ENCODE results near the gene CHST15. TPM values are rescaled to one million over a fixed set of nuclear protein-coding genes. Genes with fewer than 3 reads are reported as not detected.

CHST15 gene
- total RNA-seq, 1 donor from 2014 or later, result 0.18 TPM

DNA sequence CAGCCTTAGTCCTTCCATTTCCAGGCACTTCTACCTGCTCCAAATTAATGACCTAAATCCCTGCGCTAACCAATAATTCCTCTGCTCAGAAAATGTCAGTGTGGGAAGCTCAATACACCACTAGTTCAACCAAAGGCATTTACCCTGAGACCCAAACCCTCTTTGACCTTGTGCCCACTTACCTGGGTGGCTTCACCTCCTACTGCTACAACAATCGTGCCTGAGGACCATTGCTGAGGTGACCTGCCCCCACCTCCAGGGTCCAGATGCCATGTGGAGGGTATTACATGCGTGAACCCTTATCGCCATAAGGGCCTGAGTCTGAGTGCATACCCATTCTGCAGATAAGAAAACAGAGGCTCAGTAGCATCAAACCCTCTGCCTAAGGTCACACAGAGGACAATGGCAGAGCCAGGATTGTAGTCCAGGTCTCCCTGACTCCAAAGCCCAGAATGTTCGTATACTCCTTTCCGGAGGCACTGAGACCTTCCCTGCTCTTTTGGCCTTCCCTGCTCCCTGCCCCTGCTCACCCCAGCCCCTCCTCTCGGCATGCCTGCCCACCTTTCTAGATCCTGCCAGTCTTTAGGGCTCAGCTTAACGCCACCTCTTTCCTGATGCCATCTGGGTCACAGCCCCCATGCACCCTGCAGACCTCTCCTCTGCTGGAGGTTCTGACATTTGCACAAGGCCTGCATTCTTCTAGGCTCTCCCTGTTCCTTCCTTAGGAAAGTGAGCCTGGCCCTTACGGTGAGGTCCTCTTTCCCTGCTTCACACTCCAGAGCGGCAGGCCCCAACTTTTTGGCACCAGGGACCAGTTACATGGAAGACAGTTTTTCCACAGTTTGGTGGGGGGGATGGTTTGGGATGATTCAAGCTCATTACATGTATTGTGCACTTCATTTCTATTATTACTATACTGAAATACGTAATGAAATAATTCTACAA, 94.9 kb downstream of the CHST15 start:
- H3K27me3 Mint-ChIP-seq (ENCODE audit: insufficient read depth), result peaks cover 19% of the 10 kb centered on the region
- no peaks in the 10 kb centered on the region for H3K9me3 Mint-ChIP-seq

GRCh38 chr10:123997486-123998196, 95.8 kb downstream of the CHST15 start:
- Mint-ChIP-seq H3K27me3 (ENCODE audit: insufficient read depth) (peaks cover 28% of the 10 kb centered on the region), H3K4me3 (no peak overlapping the region), H3K36me3 (ENCODE audit: low read depth) (no peaks in the 10 kb centered on the region), H3K27ac (no peak overlapping the region), H3K4me1 (ENCODE audit: low read depth) (peaks cover 12% of the 10 kb centered on the region), H3K9me3 (no peaks in the 10 kb centered on the region)
- intact Hi-C loops (cut with micrococcal nuclease), result loop anchor here (5.0 kb wide), 1 partner anchor 95 kb away; the partner anchor contains the start of gene CHST15
- no peak for DNase-seq (ENCODE audit: low spot score)

More for the DNA sequence above, 94.9 kb downstream of the CHST15 start:
- H3K4me3 Mint-ChIP-seq, result no peak overlapping the region
- H3K36me3 Mint-ChIP-seq (ENCODE audit: low read depth), result no peaks in the 10 kb centered on the region
- H3K27ac Mint-ChIP-seq, result no peak overlapping the region
- intact Hi-C loops (cut with micrococcal nuclease), result loop anchor here (5.0 kb wide), 1 partner anchor 94 kb away; the partner anchor contains the start of gene CHST15
- peaks cover 12% of the 10 kb centered on the region for H3K4me1 Mint-ChIP-seq (ENCODE audit: low read depth)
- DNase-seq (ENCODE audit: low spot score), result no peak

- H3K4me3 Mint-ChIP-seq, result no peak overlapping the region
- intact Hi-C loops (cut with micrococcal nuclease), result loop anchor here (5.0 kb wide), 1 partner anchor 95 kb away; the partner anchor contains the start of gene CHST15
- no peak for DNase-seq (ENCODE audit: low spot score)
- H3K36me3 Mint-ChIP-seq (ENCODE audit: low read depth), result no peaks in the 10 kb centered on the region
- H3K27ac Mint-ChIP-seq, result no peak overlapping the region
- peaks cover 12% of the 10 kb centered on the region for H3K4me1 Mint-ChIP-seq (ENCODE audit: low read depth)
- H3K9me3 Mint-ChIP-seq, result no peaks in the 10 kb centered on the region
- peaks cover 31% of the 10 kb centered on the region for H3K27me3 Mint-ChIP-seq (ENCODE audit: insufficient read depth)
Observed at GRCh38 chr10:123997013-123997412, 96.4 kb downstream of the CHST15 start.

- no peak overlapping the region for H3K27ac Mint-ChIP-seq
- intact Hi-C loops (cut with micrococcal nuclease), result loop anchor here (5.0 kb wide), 1 partner anchor 96 kb away; the partner anchor contains the start of gene CHST15
- no peak overlapping the region for H3K4me3 Mint-ChIP-seq
- no peaks in the 10 kb centered on the region for H3K36me3 Mint-ChIP-seq (ENCODE audit: low read depth)
- no peak for DNase-seq (ENCODE audit: low spot score)
- no peaks in the 10 kb centered on the region for H3K9me3 Mint-ChIP-seq
- peaks cover 33% of the 10 kb centered on the region for H3K27me3 Mint-ChIP-seq (ENCODE audit: insufficient read depth)
- H3K4me1 Mint-ChIP-seq (ENCODE audit: low read depth), result peaks cover 12% of the 10 kb centered on the region
Observed at GRCh38 chr10:123996302-123996701, 97.1 kb downstream of the CHST15 start.

DNA sequence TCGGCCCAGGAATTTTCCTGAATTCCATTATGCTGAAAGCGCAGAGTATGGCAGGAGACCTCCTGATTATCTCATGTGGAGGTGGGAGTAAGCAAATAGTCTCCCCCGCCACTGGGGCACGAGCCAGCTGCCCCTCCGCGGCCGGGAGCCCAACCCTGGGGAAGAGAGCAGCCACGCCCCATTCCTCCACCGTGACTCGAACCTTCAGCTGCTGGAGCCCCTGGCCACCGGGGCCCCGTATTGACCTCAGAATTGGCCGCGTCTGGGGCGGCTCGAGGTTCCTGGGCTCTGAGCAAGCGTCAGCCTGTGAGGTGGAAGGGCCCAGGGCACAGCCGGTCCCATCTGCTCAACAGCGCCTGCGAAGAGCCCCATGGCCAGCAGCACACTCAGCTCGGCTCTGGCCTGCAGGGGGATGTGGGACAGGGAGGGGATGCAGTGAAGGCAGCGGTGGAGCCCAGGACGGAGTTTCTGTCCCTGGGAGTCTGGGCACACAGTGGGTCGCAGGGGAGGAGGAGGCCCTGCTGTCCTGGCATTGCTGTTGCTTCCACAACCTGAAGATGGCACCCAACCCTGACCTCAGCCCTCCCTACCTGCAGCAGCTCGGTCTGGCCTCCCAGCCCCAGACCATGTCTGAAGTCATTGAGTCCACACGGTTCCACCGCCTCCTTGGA, 97.8 kb downstream of the CHST15 start:
- intact Hi-C loops (cut with micrococcal nuclease), result loop anchor here (2.0 to 5.0 kb wide), 2 partner anchors 97 to 229 kb away; partner anchors contain the start of gene CHST15
- Mint-ChIP-seq H3K27me3 (ENCODE audit: insufficient read depth) (peaks cover 40% of the 10 kb centered on the region), H3K9me3 (no peaks in the 10 kb centered on the region), H3K36me3 (ENCODE audit: low read depth) (no peaks in the 10 kb centered on the region), H3K4me3 (no peak overlapping the region), H3K4me1 (ENCODE audit: low read depth) (peaks cover 12% of the 10 kb centered on the region), H3K27ac (no peak overlapping the region)
- no peak for DNase-seq (ENCODE audit: low spot score)

- Mint-ChIP-seq H3K4me1 (ENCODE audit: low read depth) (peaks cover 12% of the 10 kb centered on the region), H3K27me3 (ENCODE audit: insufficient read depth) (peaks cover 46% of the 10 kb centered on the region), H3K27ac (no peak overlapping the region), H3K4me3 (peak overlapping the region; percentile 53), H3K9me3 (no peaks in the 10 kb centered on the region), H3K36me3 (ENCODE audit: low read depth) (no peaks in the 10 kb centered on the region)
- intact Hi-C loops (cut with micrococcal nuclease), result loop anchor here (2.0 to 5.0 kb wide), 2 partner anchors 97 to 230 kb away; partner anchors contain the start of gene CHST15
- DNase-seq (ENCODE audit: low spot score), result no peak
Observed at GRCh38 chr10:123995082-123995460, 98.3 kb downstream of the CHST15 start.

- no peak overlapping the region for H3K27ac Mint-ChIP-seq
- intact Hi-C loops (cut with micrococcal nuclease), result loop anchor here (1.0 to 5.0 kb wide), 5 partner anchors 98 to 409 kb away; partner anchors contain the start of gene CHST15
- peak; percentile 72 for DNase-seq (ENCODE audit: low spot score)
- peak overlapping the region; percentile 53 for H3K4me3 Mint-ChIP-seq
- H3K27me3 Mint-ChIP-seq (ENCODE audit: insufficient read depth), result peaks cover 51% of the 10 kb centered on the region
- no peaks in the 10 kb centered on the region for H3K9me3 Mint-ChIP-seq
- peaks cover 12% of the 10 kb centered on the region for H3K4me1 Mint-ChIP-seq (ENCODE audit: low read depth)
- H3K36me3 Mint-ChIP-seq (ENCODE audit: low read depth), result no peaks in the 10 kb centered on the region
Observed at GRCh38 chr10:123994417-123995081, 98.8 kb downstream of the CHST15 start.

GRCh38 chr10:123993534-123994416, 99.6 kb downstream of the CHST15 start:
- no peak for DNase-seq (ENCODE audit: low spot score)
- intact Hi-C loops (cut with micrococcal nuclease), result loop anchor here (1.0 to 5.0 kb wide), 4 partner anchors 231 to 410 kb away; no protein-coding TSS in a partner anchor
- H3K9me3 Mint-ChIP-seq, result no peaks in the 10 kb centered on the region
- no peaks in the 10 kb centered on the region for H3K36me3 Mint-ChIP-seq (ENCODE audit: low read depth)
- peaks cover 12% of the 10 kb centered on the region for H3K4me1 Mint-ChIP-seq (ENCODE audit: low read depth)
- peaks cover 55% of the 10 kb centered on the region for H3K27me3 Mint-ChIP-seq (ENCODE audit: insufficient read depth)
- H3K4me3 Mint-ChIP-seq, result no peak overlapping the region
- no peak overlapping the region for H3K27ac Mint-ChIP-seq

DNA sequence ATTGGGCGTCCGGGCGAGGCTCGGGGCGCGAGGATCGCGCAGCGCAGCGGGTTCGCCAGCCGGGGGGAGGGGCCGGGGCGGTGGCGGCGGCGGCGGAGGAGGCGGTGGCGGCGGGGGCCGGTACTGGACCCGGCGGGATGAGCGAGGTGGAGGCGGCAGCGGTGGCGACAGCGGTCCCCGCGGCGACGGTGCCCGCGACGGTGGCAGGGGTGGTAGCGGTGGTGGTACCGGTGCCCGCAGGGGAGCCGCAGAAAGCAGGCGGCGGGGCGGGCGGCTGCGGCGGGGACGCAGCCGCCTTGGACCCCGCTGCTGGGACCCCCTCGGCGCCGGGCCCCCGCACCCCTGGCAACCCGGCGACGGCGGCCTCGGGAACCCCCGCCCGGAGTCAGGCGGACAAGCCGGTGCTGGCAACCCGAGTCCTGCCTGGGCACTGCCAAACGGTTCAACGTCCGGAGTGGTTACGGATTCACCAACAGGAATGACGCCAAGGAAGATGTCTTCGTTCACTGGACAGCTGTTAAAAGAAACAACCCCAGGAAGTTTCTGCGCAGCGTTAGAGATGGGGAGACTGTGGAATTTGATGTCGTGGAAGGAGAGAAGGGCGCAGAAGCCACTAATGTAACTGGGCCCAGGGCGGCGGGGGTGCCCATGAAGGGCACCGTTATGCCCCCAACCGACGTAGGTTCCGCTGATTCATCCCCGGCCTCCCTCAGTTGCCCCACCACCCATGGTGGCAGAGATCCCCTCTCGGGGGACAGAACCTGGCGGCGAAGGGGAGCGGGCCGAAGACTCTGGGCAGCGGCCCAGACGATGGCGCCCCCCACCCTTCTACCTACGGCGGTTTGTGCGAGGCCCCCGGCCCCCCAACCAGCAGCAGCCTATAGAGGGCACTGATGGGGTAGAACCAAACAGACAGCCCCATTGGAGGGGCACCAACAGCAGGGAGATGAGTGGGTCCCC, 101.5 kb downstream of the CHST15 start:
- H3K4me3 Mint-ChIP-seq, result no peak overlapping the region
- peaks cover 12% of the 10 kb centered on the region for H3K4me1 Mint-ChIP-seq (ENCODE audit: low read depth)
- H3K9me3 Mint-ChIP-seq, result no peaks in the 10 kb centered on the region
- DNase-seq (ENCODE audit: low spot score), result no peak
- intact Hi-C loops (cut with micrococcal nuclease), result loop anchor here (5.0 kb wide), 1 partner anchor 270 kb away; no protein-coding TSS in a partner anchor
- peaks cover 60% of the 10 kb centered on the region for H3K27me3 Mint-ChIP-seq (ENCODE audit: insufficient read depth)
- no peaks in the 10 kb centered on the region for H3K36me3 Mint-ChIP-seq (ENCODE audit: low read depth)
- H3K27ac Mint-ChIP-seq, result no peak overlapping the region

GRCh38 chr10:123990889-123991288, 102.5 kb downstream of the CHST15 start:
- H3K36me3 Mint-ChIP-seq (ENCODE audit: low read depth), result no peaks in the 10 kb centered on the region
- intact Hi-C loops (cut with micrococcal nuclease), result loop anchor here (5.0 kb wide), 1 partner anchor 271 kb away; no protein-coding TSS in a partner anchor
- DNase-seq (ENCODE audit: low spot score), result no peak

More at GRCh38 chr10:123990889-123991288, 102.5 kb downstream of the CHST15 start:
- Mint-ChIP-seq H3K4me3 (no peak overlapping the region), H3K27ac (no peak overlapping the region), H3K27me3 (ENCODE audit: insufficient read depth) (peaks cover 60% of the 10 kb centered on the region), H3K9me3 (no peaks in the 10 kb centered on the region), H3K4me1 (ENCODE audit: low read depth) (peaks cover 12% of the 10 kb centered on the region)
